Smooth muscle cell of the brain vasculature (primary cell): Measurements from ENCODE around the gene KCNJ18.
"Not testable (repeated sequence)": the region's sequence is repeated elsewhere in the genome, so short reads cannot be mapped to it uniquely, and the experiment has no call there.

Experiments used
- DNase-seq: peaks from one replicate; pipeline ENCODE4 v3.0.0-alpha.2; 2012; ENCODE audit warnings: low read depth, low spot score

KCNJ18 gene

DNA sequence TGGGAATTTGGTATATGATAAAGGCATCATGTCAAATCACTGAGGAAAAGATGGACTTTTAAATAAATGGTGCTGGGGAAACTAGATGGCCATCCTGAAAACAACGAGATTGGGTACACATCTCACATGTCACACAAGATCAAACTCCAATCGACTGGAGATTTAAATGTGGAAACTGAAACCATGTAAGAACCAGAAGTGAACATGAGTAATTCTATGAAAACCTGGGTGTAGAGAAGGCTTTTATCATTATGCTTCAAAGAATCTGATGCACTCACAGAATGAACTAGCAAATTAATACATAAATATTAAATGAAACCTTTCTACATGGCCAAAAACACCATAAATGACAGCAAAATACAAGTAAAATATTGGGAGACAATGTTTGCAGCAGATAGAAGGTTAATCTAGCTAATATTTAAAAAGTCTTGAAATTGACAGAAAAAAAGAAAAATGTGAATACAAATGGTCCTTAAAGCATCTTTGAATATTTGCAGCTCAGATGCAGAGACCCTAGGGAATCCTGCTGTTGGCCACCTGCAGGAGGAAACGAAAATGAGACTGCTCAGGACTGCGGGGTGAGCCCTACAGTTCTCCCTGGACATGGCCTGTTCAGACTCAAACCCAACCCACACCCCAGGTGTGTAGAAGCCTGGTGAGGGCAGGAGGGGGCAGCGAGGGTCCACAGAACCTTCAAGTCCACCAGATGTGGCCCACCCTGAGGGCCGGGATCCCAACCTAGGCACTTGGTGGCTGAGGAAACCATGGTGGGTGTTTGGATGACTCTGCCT lies 32.1 kb downstream of the KCNJ18 start:
- DNase-seq = not testable (repeated sequence)

DNA sequence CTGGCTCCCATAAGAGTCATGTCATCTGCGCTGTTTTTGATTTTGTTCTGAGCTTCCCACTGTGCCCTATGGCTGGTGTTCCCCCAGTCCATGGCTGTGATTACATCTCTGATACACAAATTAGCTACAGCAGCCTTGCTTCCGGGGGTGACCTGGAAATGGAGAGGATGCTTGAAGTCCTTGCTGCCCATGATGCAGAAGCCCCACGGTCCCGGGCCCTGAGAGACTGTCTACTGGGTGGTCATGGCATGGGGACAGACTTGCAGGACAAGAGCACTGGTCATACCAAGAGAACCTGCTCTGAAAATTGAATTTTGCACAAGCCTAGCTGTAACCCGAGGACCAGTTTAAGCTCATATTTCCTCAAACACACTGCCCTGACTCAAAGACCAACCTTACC lies 38.8 kb downstream of the KCNJ18 start:
- DNase-seq = not testable (repeated sequence)

DNA sequence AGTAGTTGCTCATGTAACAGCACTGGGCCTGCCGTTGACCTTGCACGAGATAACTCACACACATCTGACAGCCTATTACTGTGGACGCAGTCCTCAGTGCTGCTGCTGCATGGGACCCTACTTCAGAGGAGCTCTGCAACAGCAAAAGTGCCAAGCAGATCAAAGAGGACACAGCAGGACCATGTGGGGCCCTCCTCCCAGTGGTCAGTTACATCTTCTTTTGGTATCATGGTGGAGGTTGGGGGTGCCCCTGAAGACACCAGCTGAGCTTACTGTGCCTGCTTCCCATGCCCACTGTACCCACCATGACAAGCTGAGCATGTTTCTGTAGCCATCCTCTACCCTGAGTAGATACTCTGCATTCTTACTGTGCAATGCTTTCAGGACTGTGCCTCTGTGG lies 41.6 kb downstream of the KCNJ18 start:
- DNase-seq = not testable (repeated sequence)

DNA sequence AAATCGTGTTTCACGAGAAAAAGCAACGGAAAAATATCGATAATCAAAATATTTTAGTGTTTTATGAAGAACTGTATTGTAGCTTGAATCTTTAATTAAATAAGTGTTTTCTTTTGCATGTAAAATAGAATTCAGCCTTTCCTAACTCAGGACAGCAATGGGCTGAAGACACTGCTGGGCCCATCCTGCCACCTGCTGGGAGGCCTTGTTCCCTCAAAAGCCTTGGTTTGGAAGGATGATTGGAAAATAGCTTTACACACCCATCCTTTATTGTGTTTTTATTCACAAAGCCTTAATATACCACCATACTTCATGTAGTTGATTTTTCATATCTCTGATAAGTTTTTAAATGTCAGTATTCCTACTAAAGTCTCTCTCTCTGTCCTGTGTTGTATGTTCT lies 43.5 kb downstream of the KCNJ18 start:
- not testable (repeated sequence) for DNase-seq

DNA sequence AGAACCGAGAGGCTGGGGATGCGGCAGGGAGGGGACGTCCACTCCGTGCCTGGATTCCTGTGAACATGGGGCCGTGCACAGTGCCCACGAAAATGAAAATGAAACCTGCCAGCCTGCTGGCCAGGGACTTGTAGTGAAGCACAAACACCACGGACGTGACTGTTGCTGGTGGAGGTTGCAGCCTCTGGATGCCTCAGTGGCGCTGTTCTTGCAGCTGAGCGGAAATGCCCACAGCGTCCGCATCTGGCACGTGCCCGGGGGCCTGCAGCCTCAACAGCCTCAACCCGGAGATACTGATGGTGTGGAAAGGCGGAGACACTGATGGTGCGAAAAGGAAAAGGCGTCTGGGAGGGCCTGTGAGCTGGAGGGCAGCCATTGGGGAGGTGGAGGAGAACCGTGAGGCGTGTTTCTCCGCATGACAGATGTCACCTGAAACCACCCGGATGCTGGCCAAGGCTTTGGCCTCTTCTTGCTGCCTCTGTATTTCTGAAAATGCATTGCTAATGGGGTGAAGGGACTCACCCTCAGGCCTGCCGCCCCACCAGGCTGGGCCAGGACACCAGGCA lies 44.8 kb downstream of the KCNJ18 start:
- DNase-seq = not testable (repeated sequence)

DNA sequence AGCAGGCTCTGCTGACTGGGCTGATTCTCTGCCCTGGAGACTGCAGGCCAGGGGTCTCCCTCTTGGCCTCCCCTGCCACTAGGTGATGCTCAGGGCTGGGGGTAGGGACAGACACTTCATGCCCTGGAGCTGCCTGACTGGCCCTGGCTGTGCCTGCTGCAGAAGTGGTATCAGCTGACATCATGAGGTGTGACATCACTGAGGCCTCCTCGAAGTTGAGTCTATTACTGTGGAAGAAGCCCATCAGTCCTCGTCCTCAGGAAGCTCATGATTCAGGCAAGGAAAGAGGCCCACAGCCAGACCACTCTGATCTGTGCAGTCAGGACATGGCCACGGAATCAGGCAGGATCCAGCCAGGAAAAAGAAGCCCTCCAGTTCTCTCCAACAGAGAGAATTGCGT lies 45.9 kb downstream of the KCNJ18 start:
- DNase-seq = not testable (repeated sequence)

DNA sequence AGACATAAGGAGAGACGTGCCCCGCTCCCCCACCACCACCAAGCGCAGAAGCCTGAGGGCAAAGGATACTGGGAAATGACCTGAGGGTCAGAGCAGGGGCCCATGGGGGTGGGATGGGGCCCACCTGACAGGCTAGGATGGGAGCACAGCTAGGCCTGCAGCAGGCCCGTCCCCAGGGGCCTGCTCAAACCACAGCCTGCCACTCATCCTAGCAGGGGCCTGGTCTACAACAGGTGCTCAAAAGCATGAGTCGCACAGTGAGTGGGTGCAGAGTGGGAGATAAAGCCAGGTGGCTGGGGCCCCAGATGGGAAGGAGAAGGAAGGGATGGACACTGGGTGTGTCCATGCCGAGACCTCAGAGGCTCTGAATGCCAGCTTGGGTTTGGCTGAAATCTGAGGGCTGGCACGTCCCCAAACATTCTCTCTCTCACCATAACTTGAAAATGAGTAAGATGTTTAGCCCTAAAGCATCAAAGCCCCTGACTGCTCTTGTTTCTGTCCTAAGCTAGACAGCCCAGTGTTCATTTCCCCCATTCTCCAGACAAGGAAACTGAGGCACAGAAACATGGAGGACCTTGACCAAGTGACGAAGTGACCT lies 46.7 kb downstream of the KCNJ18 start:
- DNase-seq = not testable (repeated sequence)

DNA sequence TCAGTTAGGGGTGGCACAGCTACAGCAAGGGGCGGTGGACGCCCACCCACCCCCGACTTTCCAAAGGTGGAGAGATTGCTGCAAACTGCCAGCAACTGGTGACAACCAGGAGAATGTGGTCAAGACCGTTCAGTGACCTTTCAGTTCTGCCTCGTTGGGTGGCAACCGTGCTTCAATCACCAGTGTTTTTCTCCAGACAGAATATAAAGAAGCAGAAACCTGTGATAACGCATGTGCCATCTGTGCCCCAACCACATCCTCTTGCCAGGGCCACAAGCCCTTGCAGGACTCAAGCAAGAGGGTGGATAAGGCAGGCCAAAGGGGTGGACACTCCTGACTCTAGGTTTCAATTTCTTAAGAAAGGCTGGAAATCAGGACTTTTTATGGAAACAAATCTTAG lies 47.2 kb downstream of the KCNJ18 start:
- not testable (repeated sequence) for DNase-seq

DNA sequence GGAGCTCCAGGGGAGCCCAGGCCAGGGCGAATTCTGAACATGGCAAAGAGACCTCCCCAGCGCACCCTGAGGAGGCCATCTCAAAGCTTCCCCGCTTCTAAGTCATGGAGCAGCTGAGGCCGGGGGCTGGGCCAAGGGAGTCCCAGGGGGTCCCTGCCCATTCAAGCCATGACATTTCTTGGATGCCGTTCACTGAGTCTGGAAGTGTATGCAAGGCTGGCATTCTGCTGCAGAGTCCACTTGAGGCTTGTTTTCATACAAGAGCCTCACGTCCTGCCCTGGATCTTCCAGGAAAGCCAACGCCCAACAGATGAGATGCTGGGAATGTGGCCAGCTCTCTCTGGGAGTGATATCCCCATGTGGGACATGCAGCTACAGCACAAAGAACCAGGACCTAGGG lies 48.5 kb downstream of the KCNJ18 start:
- not testable (repeated sequence) for DNase-seq

DNA sequence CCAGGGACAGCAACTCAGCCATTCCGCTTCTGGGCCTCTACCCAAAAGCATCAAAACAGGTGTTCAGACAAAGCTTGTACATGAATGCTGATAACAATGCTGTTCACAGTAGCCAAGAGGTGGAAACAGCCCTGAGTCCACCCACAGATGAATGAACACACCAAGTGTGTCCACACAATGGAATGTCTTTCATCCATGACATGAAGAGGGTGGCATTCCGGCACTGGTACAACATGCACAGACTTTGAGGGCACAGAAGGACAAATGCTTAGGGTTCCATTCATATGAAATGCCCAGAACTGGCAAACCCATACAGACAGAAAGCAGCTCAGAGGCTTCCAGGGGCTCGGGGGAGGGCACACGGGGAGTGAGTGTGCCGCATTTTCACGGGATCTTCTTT lies 49.2 kb downstream of the KCNJ18 start:
- DNase-seq = not testable (repeated sequence)

DNA sequence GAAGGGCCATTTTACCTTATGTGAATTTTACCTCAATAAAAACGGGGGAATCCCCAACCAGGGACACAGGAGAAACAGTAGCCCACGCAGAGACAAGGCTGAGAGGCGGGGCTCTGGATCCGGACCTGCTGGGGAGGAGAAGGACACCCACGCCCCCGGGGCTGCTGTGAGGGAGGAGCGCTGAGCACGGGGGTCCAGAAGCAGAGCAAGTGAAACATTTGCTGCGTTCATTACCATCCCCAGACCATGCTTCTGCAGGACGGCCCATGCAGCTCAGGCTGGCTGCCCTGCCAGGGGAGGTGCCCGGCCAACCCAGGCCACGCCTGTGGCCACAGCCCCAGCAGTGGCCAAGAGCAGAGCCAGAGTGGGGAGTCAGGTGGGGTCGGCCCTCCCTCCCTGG lies 50.0 kb downstream of the KCNJ18 start:
- DNase-seq = no peak

DNA sequence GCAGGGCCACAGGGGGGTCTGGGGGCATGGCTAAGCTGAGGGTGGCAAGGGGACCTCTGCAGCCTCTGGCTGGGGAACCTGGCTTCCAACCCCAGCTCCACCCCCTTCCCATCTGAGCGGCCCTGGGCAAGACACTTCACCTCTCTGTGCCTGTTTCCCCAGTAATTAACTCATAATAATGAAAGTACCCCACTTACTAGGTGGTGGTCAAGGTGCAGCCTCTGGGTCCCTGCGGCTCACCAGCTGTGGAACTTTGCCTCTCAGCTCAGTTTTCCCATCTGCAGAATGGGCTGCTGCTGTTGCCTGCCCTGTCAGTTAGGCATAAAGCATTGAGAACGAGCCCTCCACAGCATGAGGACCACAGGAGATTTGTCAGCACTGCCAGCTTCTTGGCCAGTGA lies 51.8 kb downstream of the KCNJ18 start:
- not testable (repeated sequence) for DNase-seq

DNA sequence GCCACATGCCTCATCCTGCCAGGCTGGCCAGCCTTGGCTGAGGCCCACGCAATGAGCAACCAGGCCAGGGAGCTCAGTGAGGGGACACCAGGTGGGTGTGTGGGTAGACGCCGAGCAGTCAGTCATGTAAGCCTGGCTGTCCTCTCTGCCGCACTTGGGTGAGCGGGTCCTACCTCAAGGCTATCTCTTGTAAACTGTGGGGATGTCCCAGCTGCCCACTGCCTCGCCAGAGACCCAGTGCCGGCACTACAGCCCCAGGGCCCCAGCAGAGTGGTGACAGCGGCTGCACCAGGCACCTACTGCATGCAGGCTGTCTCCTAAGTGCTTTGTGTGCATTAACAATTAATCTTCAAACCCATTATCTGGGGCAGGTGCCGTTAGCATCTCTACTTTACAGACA lies 52.3 kb downstream of the KCNJ18 start:
- not testable (repeated sequence) for DNase-seq

DNA sequence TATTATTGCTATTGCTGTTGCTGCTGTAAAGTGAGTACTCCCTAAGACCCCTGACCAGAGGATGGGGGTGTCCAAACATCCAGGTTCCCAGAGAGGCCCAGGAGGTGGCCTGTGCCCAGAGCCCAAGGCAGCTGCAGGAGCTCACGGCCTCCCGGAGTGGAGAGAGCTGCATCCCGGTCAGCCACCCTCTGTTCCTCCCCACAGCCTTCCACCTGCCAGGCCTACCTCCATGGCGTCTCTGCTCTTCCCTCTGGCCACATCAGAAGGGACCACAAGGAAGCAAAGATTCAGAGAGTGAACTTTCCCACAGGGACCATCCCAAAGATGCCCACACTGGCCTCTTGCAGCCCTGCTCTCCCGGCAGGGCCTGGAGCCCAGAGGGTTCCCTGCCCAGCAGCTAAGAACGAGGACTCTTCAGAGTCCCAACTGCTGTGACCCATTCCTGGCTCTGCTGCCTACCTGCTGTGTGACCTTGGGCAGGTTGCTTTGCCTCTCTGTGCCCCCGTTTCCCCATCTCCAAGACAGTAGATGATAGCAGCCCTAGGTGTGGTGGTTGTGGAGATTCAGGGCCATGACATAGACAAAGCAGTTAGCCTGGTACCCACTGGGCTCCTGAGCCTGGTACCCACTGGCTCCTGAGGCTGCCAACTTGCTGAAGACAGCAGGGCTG lies 53.2 kb downstream of the KCNJ18 start:
- DNase-seq = not testable (repeated sequence)

DNA sequence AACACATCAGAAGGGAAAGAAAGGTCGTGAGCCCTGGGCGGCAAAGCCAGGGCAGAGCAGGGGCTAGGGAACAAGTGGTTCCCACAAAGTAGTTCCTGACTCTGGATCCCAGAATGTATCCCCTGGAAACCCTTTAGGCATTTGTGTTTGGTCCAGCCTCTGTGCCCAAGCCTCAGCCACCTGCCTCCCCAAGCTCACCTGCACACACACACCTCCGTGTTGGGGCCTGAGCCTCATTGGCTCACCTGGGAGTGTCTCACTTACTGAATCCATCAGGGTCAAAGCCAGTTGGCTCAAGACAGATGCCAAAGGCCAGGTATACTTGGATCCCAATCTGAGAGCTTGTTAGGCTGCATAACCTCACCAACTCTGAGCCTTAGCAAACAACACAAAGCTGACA lies 54.1 kb downstream of the KCNJ18 start:
- not testable (repeated sequence) for DNase-seq

DNA sequence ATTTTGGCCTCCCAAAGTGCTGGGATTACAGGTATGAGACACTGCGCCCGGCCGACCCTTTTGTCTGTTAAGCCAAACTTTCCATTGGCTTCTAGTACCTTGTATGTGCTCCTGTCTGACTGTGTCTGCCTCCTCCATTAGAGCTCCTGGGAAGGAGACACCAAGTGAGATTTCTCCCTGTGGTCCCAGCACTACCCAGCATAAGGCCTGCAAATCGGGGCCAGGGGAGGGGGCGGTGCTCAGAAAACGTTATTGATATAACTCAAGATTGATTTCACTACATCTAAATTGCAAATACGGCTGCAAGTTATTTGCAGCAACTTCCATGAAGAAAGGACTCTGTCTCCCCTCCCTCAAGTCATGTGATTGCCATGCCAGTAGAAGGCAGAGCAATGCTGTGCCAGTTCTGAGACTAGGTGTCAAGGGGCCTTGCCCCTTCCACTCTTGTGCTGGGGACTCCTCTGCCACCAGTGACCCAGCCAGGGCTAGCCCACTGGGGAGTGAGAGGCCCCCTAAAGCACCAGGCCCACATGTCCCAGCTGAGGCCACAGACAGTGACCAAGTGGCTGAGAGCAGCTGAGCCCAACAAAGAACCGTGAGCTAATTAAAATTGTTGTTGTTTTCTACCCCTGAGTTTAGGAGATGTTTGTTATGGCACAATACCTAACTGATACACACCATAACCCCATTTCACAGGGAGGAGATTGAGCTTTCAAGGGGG lies 55.0 kb downstream of the KCNJ18 start:
- not testable (repeated sequence) for DNase-seq

DNA sequence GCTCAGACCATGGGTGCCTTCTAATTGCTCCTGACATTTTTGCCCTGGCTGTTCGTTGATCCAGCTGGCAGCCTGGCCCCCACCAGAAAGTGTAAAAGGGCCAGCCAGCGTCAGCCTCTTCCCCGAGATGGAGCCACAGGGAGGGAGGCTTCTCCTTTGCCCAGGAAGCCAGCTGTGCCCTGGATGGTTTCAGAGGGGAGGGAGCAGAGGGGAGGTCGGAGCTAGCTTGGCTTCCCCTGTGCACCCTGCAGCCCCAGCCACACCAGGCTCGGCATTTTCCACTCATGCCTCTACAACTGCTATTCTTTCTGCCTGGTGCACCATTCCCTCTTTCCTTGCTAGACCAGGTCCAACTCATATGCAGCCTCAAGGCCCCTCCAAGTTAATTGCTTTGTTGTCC lies 56.4 kb downstream of the KCNJ18 start:
- DNase-seq = not testable (repeated sequence)

DNA sequence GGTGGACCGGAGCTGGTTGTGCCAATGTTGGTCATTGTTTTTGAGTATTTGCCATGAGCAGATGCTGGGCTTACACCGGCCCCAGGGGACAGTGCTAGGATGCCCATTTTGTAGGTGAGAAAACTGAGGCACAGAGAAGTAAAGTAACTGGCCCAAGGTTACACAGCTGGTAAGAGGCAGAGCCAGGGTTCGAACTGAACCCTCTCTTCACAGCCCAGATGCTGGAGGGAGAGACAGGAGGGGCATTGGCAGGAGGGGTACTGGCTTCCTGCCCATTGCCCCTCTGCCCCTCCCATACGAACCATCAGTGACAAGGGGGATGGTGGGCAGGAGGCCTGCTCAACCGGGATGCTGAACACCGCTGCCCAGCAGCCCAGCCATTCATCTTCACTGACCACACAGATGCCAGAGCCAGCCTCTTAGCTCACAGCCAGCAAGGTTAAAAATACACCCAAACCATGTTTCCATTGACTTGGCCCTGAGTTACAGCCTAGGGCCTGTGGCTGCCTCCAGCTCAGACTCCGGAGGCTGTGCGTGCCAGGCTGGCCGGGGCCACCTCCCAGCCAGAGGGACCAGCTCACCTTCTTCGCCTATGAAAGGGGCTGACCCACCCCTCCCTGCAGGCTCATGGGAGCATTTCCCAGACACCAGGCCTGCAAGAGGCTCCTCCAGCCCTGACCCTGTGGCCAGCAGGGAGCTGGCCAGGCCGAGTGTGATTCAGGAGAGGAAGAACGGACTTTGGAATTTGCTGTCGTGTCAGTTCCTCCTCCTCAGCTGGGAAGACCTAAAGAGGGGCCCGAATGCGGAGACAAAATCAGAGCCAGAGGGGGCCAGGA lies 57.6 kb downstream of the KCNJ18 start:
- DNase-seq = not testable (repeated sequence)

DNA sequence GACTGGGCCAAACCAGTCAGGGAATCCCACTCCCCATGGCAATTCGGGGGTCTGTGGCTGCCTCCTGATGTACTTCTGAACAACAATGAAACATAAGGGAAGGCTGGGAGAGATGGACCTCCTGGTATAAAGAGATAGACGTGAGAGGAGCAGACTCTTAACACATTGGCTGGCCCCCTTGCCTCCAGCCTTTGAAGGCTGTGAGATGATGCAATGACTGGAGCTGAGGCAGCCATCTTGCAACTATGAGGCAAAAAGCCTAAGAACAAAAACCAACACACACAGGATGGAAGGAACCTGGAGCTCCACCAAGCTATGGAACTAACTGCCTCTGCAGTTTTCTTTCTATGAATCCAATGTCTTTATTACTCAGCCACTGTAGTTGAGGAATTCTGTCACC lies 58.8 kb downstream of the KCNJ18 start:
- DNase-seq = not testable (repeated sequence)
